Peyer's patch (tissue), 4 donors: ENCODE results near the gene CAPN3.

Experiments used
- POLR2A ChIP-seq, 2 donors: fragments of 450-650 bp; IDR thresholded peaks; one replicate each; pipeline ENCODE4 v1.5.1; 2017; ENCODE audit warnings: antibody characterized with exemption in 2 of 2, mild to moderate bottlenecking in 2 of 2, moderate library complexity in 2 of 2
- TF ChIP-seq, protein P1 (sequence below), 6 experiments: fragments of 450-650 bp in 4 of 6; fragments of 200-600 bp in 2 of 6; sonication (generic) in 1 of 6; IDR thresholded peaks; one replicate each; pipeline ENCODE4 v1.5.1; 2017 to 2019; ENCODE audit warnings: antibody characterized with exemption in 6 of 6, mild to moderate bottlenecking in 3 of 6, moderate library complexity in 1 of 6

DNA sequence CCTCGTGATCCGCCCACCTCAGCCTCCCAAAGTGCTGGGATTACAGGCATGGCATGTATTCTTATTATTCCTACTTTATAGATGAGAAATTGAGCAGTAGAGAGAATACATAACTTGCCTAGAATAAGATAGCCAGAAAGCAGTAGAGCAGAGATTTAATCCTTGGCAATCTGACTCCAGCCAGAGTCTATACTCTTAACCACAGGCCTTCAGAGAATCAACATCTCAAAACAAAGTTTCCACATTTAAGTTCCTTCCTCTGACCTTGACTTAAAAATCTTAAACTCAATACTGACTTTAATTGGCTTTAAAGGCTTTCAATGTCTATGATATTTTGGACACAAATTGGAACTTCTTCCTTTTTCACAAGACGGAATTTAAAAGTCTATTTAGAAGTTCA, 94.5 kb downstream of the CAPN3 start:
- TF ChIP-seq, protein P1, sequence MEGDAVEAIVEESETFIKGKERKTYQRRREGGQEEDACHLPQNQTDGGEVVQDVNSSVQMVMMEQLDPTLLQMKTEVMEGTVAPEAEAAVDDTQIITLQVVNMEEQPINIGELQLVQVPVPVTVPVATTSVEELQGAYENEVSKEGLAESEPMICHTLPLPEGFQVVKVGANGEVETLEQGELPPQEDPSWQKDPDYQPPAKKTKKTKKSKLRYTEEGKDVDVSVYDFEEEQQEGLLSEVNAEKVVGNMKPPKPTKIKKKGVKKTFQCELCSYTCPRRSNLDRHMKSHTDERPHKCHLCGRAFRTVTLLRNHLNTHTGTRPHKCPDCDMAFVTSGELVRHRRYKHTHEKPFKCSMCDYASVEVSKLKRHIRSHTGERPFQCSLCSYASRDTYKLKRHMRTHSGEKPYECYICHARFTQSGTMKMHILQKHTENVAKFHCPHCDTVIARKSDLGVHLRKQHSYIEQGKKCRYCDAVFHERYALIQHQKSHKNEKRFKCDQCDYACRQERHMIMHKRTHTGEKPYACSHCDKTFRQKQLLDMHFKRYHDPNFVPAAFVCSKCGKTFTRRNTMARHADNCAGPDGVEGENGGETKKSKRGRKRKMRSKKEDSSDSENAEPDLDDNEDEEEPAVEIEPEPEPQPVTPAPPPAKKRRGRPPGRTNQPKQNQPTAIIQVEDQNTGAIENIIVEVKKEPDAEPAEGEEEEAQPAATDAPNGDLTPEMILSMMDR (IDR thresholded peaks at IDR 0.05) = no peak
- TF ChIP-seq POLR2A (IDR thresholded peaks at IDR 0.05) = no peak
